Natural killer cell (primary cell): Measurements from ENCODE around the gene TLK1. TPM values are rescaled to one million over a fixed set of nuclear protein-coding genes. Genes with fewer than 3 reads are reported as not detected.

ENCODE experiments used
- ATAC-seq, 3 donors: fragments of 150-1000 bp in 2 of 3; fragments of 200-7000 bp in 1 of 3; cut with Tn5 transposase; 1 replicate in 1 of 3; 2 replicates in 2 of 3; pipeline ENCODE4 v1.10.0; 2021; ENCODE audit warnings: mild to moderate bottlenecking in 2 of 3, moderate library complexity in 2 of 3
- DNase-seq, 2 donors: peaks; one replicate each; pipeline versions ENCODE4 v3.0.0 to v3.0.0-alpha.2; 2013 to 2021; ENCODE audit warnings: mixed read lengths in 1 of 2
- H3K27ac ChIP-seq: one replicate; pipeline ENCODE4 v1.5.1; 2013; ENCODE audit warnings: mild to moderate bottlenecking, low read length
- H3K27me3 ChIP-seq: one replicate; pipeline ENCODE4 v1.6.1; 2013; ENCODE audit warnings: low read length; ENCODE audit not compliant: control insufficient read depth, insufficient read depth
- H3K36me3 ChIP-seq: one replicate; pipeline ENCODE4 v1.6.1; 2013; ENCODE audit warnings: low read length; ENCODE audit not compliant: control insufficient read depth, insufficient read depth
- H3K4me1 ChIP-seq: one replicate; pipeline ENCODE4 v1.6.1; 2013; ENCODE audit warnings: low read length; ENCODE audit not compliant: control insufficient read depth, insufficient read depth
- H3K4me3 ChIP-seq: one replicate; pipeline ENCODE4 v1.5.1; 2013; ENCODE audit warnings: low read length
- H3K9me3 ChIP-seq: one replicate; pipeline ENCODE4 v1.6.1; 2013; ENCODE audit warnings: low read length; ENCODE audit not compliant: control insufficient read depth, insufficient read depth
- H3K27ac Mint-ChIP-seq, 2 donors: one replicate each; pipeline ENCODE4 v1.8.0; 2022; ENCODE audit warnings: mild to moderate bottlenecking in 2 of 2, mixed read lengths in 2 of 2, moderate library complexity in 1 of 2
- H3K27me3 Mint-ChIP-seq, 2 donors: one replicate each; pipeline ENCODE4 v1.8.0; 2022; ENCODE audit warnings: low read depth in 2 of 2, mixed read lengths in 2 of 2
- H3K36me3 Mint-ChIP-seq: one replicate; pipeline ENCODE4 v1.8.0; 2022; ENCODE audit warnings: mixed read lengths
- H3K4me1 Mint-ChIP-seq, 2 donors: one replicate each; pipeline ENCODE4 v1.8.0; 2022; ENCODE audit warnings: mixed read lengths in 2 of 2
- H3K4me3 Mint-ChIP-seq: one replicate; pipeline ENCODE4 v1.8.0; 2022; ENCODE audit warnings: mild to moderate bottlenecking, moderate library complexity, mixed read lengths
- H3K9me3 Mint-ChIP-seq, 2 donors: one replicate each; pipeline ENCODE4 v1.8.0; 2022; ENCODE audit warnings: mixed read lengths in 2 of 2
- WGBS: methylation state at CpG from one replicate; pipeline ENCODE4 v1.1.7; 2013; ENCODE audit warnings: missing lambda C conversion rate; ENCODE audit not compliant: insufficient coverage; 5-methylcytosine and 5-hydroxymethylcytosine counted together
- intact Hi-C: fragments of 100-400 bp; cut with micrococcal nuclease; formaldehyde crosslinking; loops from one replicate; pipeline ENCODE4 v1.14.2; 2022
- total RNA-seq, 4 donors: library from RNA; stranded (reverse); fragments of 120-200 nt in 1 of 4; gene quantifications; one replicate each; pipeline versions ENCODE4 v1.2.3 to v1.2.4, GENCODE V29; 2013 to 2022
- TF ChIP-seq, protein P1 (sequence below): fragments of 200-600 bp; IDR thresholded peaks from one replicate; pipeline ENCODE4 v1.8.0; 2022; ENCODE audit warnings: antibody characterized with exemption

The TLK1 gene
- total RNA-seq, 3 donors from 2014 or later (not counting 1 experiment from before 2014, with no cell fraction given): 90.9 to 101 (median 91.2) TPM

DNA sequence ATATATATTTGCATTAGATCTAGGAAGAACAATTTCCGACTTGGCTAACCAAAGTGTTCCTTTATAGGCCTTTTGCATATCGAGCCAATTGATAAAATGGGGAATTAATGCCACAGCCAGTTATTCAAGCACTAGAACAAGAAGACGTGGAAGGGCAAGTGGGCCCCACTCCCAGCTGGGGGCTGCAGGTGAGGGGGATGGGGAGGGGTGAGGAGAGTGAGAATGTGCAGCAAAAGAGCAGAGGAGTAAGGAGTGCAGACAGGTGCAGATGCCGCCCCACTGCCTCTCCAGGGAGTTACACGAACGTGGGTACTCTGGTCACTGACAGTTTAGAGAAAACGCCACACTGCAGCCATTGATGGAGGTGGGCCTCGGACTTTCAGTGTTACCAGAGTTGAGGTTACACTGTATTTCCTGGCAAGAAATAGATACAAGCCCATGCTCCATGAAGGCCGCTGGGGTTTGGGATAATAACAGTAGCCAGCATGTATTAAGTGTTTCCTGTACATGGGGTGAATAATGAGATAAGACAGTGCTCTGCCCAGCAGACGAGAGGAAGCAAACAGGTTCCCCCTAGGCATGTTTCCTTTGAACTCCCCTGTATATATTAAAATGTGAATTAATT is 190.7 kb downstream of the TLK1 start:
- Histone ChIP-seq H3K9me3 (no peaks in the 10 kb centered on the region), H3K36me3 (peaks cover 27% of the 10 kb centered on the region), H3K27ac (no peak overlapping the region), H3K27me3 (no peaks in the 10 kb centered on the region), H3K4me3 (no peak overlapping the region), H3K4me1 (peaks cover 11% of the 10 kb centered on the region)
- TF ChIP-seq, protein P1, sequence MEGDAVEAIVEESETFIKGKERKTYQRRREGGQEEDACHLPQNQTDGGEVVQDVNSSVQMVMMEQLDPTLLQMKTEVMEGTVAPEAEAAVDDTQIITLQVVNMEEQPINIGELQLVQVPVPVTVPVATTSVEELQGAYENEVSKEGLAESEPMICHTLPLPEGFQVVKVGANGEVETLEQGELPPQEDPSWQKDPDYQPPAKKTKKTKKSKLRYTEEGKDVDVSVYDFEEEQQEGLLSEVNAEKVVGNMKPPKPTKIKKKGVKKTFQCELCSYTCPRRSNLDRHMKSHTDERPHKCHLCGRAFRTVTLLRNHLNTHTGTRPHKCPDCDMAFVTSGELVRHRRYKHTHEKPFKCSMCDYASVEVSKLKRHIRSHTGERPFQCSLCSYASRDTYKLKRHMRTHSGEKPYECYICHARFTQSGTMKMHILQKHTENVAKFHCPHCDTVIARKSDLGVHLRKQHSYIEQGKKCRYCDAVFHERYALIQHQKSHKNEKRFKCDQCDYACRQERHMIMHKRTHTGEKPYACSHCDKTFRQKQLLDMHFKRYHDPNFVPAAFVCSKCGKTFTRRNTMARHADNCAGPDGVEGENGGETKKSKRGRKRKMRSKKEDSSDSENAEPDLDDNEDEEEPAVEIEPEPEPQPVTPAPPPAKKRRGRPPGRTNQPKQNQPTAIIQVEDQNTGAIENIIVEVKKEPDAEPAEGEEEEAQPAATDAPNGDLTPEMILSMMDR: no peak
- Mint-ChIP-seq H3K4me3 (no peak overlapping the region), H3K36me3 (peaks cover 16% of the 10 kb centered on the region), H3K27ac (no peak overlapping the region), H3K4me1 (peaks cover 11 to 13% of the 10 kb centered on the region in 2 donors), H3K9me3 (no peaks in the 10 kb centered on the region), H3K27me3 (peaks cover 0 to 1% of the 10 kb centered on the region in 2 donors)
- WGBS: 77% methylated on average over 9 of the region's 10 CpGs
- DNase-seq (no peak), ATAC-seq (no peak)
- intact Hi-C loops: loop anchor here (10.0 kb wide), 1 partner anchor 275 kb away; no protein-coding TSS in a partner anchor

- H3K36me3 Mint-ChIP-seq: peaks cover 16% of the 10 kb centered on the region
- no peak overlapping the region for H3K4me3 ChIP-seq
- ATAC-seq (no peak), DNase-seq (no peak)
- H3K9me3 ChIP-seq: no peaks in the 10 kb centered on the region
- peaks cover 7 to 9% of the 10 kb centered on the region in 2 donors for H3K4me1 Mint-ChIP-seq
- H3K27ac ChIP-seq: no peak overlapping the region
- TF ChIP-seq, protein P1: no peak
- WGBS: 81% methylated on average over 2 of the region's 2 CpGs
- H3K9me3 Mint-ChIP-seq: no peaks in the 10 kb centered on the region
- H3K27ac Mint-ChIP-seq: no peak overlapping the region
- H3K4me3 Mint-ChIP-seq: no peak overlapping the region
- H3K27me3 ChIP-seq: no peaks in the 10 kb centered on the region
- H3K36me3 ChIP-seq: peaks cover 33% of the 10 kb centered on the region
- peaks cover 8% of the 10 kb centered on the region for H3K4me1 ChIP-seq
- H3K27me3 Mint-ChIP-seq: no peaks in the 10 kb centered on the region
- intact Hi-C loops: no loop called here
Measured at GRCh38 chr2:170969030-170969429, 191.7 kb downstream of the TLK1 start.

DNA sequence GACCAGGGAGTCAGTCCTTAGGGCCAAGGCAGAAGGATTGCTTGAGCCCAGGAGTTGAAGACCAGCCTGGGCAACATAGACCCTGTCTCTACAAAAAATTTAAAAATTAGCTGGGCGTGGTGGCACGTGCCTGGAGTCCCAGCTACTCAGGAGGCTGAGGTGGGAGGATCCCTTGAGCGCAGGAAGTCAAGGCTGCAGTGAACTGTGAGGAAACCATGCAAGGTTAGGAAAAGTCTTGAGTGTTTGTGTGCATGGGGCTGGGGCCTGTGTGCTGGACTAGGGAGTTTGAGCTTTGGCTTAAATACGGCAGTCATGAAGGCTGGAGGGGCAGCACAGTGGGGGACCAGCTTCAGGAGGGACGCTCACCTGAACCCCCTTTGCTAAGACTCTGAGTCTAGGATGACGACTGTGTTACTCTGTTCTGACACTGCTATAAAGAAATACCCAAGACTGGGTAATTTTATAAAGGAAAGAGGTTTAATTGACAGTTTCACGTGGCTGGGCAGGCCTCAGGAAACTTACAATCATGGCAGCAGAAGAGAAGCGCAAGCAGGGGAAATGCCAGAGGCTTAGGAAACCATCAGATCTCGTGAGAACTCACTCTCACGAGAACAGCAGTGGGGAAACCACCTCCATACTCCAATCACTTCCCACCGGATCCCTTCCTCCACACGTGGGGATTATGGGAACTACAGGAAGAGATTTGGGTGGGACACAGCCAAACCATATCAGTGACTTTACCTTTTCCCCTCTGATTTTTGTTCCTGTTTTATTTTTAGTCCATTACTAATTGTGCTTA is 192.3 kb downstream of the TLK1 start:
- Histone ChIP-seq H3K4me3 (no peak overlapping the region), H3K4me1 (peaks cover 6% of the 10 kb centered on the region), H3K9me3 (no peaks in the 10 kb centered on the region), H3K36me3 (peaks cover 39% of the 10 kb centered on the region), H3K27ac (no peak overlapping the region), H3K27me3 (no peaks in the 10 kb centered on the region)
- ATAC-seq (no peak), DNase-seq (no peak)
- peak overlapping the region in 1 of 2 donors; percentile 42 for H3K27ac Mint-ChIP-seq
- no peaks in the 10 kb centered on the region for H3K9me3 Mint-ChIP-seq
- H3K4me1 Mint-ChIP-seq: peaks cover 5 to 7% of the 10 kb centered on the region in 2 donors
- no peak overlapping the region for H3K4me3 Mint-ChIP-seq
- TF ChIP-seq, protein P1: no peak
- H3K27me3 Mint-ChIP-seq: no peaks in the 10 kb centered on the region
- H3K36me3 Mint-ChIP-seq: peaks cover 16% of the 10 kb centered on the region
- intact Hi-C loops: no loop called here
- WGBS: 84% methylated on average over 12 of the region's 12 CpGs
